GM19324 (cell line): ENCODE results near the gene PROKR1.

Source experiments
- ATAC-seq: cut with Tn5 transposase; IDR thresholded peaks from one replicate; pipeline ENCODE4 v1.9.1; 2021; ENCODE audit warnings: mild to moderate bottlenecking, moderate library complexity; ENCODE audit not compliant: unreplicated experiment, low FRiP score

PROKR1 gene

DNA sequence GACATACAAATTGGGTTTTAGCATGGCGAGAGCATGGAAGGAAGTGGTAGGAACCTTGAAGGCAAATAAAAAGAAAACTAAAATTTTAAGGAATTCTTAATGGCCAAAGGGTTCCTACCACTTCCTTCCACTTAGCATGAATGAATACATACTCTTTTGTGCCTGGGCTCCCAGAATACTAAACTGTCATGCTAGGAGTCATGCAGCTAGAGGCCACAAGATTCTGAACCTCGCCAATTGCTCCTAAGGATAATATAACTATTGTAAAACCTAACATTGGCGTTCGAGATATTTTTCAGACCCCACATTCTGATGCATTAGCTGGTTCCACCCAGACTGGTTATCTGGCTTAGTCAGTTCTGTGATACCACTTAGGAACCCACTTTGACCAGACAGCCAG is 52.6 kb downstream of the PROKR1 start:
- ATAC-seq = no peak

GRCh38 chr2:68696554-68696953 is 53.2 kb downstream of the PROKR1 start:
- no peak for ATAC-seq

DNA sequence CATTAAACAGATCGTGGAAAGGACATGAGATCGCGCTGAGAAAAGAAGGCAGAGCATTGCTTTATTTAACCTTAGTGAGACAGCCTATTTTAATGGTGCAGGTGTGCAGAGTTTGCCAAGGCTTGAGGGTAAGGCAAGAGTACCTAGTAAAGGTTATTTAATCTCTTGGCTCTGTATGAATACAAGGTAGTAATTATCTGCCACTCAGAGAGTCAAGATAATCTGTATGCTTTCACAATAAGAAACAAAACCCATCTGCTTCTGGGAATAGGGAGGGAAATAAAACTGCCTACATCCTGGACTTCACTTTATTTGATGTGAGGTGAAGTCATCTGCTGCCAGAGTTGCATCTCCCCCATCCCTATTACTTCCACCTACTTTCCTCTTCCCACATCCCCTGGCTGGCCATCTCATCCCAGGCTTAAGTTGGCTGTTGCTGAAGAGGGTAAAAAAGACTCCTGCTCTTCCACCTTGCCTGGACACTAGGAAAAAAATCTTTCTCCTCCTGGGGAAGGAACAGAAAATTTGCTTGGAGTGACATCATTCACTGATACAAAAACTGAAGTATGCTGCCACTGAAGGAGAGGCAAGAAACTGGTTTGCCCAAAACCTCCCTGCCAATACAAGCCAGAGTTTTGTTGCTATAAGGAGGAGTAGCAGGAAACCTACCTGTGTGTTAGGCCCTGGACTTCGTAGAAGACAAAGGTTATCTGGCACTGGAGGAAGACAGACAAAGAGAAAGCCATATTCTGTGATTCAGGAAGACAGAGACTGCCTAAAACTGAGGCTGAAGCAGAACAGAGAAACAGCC is 55.4 kb downstream of the PROKR1 start:
- ATAC-seq = no peak

GRCh38 chr2:68700560-68700959 is 57.2 kb downstream of the PROKR1 start:
- ATAC-seq = no peak

DNA sequence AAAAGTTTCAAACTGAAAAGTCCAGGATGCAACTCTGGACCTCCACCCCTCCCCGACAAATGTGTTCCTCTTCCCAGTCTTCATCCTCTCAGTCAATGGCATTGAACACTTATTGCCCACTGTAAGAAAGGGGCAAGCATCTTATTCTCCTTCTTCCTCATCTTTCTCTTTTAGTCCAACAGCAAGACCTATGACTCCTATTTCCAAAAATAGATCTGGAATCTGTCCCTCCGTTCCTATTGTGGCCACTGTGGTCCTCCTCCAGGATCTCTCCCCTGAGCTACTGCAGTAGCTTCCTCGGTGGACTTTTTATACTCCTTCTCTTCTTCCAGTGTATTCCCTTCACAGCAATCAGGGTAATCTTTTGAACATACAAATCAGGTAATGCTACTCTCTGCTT is 63.3 kb downstream of the PROKR1 start:
- no peak for ATAC-seq
